Uterus (tissue), 2 donors: ENCODE data around the gene ZDBF2.

Experiments used
- CTCF ChIP-seq, 4 experiments: fragments of 200-600 bp in 2 of 4; fragments of 450-650 bp in 2 of 4; sonication (generic) in 2 of 4; IDR thresholded peaks; one replicate each; pipeline ENCODE4 v1.5.1; 2016 to 2019; ENCODE audit warnings: antibody characterized with exemption in 4 of 4, mild to moderate bottlenecking in 2 of 4, moderate library complexity in 1 of 4
- POLR2A ChIP-seq, 2 donors: fragments of 450-650 bp; IDR thresholded peaks; one replicate each; pipeline ENCODE4 v1.6.1; 2016; ENCODE audit warnings: antibody characterized with exemption in 2 of 2, mild to moderate bottlenecking in 1 of 2, moderate library complexity in 1 of 2

DNA sequence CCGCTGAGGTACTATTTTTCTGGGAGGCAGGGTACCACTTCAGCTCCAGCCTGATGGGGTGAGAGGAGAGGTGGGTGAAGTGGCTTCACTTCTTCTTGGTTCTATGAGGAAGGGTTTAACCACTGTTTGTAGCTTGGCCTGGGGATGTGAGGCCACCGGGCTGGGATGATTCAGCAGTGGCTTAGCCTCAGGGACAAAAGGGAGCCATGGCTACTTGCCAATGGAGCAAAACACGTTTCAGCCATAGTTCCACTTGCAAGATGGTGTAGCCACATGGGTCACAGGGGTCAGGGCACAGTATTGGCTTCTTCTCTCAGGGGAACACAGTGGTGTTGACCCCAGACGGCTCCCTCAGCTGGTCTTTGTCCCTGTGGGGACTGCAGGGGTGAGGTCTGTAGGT is 14.9 kb downstream of the ZDBF2 start:
- no peak for TF ChIP-seq CTCF (IDR thresholded peaks at IDR 0.05)
- no peak for TF ChIP-seq POLR2A (IDR thresholded peaks at IDR 0.05)
